Gastroesophageal sphincter (tissue), 3 donors: ENCODE data around the gene CCDC169.

Source experiments
- POLR2A ChIP-seq, 2 donors: fragments of 450-650 bp; IDR thresholded peaks; one replicate each; pipeline ENCODE4 v1.6.1; 2017; ENCODE audit warnings: antibody characterized with exemption in 2 of 2, mild to moderate bottlenecking in 2 of 2, moderate library complexity in 1 of 2
- POLR2AphosphoS5 ChIP-seq: sonication (generic); formaldehyde crosslinking; IDR thresholded peaks from one replicate; pipeline ENCODE4 v1.6.1; 2017; ENCODE audit warnings: antibody characterized with exemption
- TF ChIP-seq, protein P1 (sequence below), 4 experiments: fragments of 200-600 bp in 2 of 4; fragments of 450-650 bp in 2 of 4; sonication (generic) in 1 of 4; IDR thresholded peaks; one replicate each; pipeline ENCODE4 v1.5.1; 2017 to 2019; ENCODE audit warnings: antibody characterized with exemption in 4 of 4, mild to moderate bottlenecking in 2 of 4, moderate library complexity in 2 of 4

DNA sequence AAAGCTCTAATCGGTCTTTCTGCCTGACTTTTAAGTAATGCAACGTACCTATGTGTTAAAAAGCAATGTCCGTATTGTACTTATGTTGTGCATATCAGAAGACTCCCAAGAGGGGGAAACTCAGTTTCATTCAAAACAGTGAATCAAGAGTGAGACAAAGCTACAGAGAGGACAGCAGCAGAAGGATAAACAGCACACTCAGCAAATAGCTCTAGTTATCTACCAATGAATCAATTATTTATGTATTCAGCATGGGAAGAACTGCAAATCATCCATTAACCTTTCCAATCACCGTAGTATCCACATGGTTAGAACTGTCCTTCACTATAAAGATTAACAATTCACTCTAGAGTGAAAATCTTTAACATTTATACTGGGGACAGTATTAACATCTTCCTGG, 46.6 kb downstream of the CCDC169 start:
- TF ChIP-seq, protein P1, sequence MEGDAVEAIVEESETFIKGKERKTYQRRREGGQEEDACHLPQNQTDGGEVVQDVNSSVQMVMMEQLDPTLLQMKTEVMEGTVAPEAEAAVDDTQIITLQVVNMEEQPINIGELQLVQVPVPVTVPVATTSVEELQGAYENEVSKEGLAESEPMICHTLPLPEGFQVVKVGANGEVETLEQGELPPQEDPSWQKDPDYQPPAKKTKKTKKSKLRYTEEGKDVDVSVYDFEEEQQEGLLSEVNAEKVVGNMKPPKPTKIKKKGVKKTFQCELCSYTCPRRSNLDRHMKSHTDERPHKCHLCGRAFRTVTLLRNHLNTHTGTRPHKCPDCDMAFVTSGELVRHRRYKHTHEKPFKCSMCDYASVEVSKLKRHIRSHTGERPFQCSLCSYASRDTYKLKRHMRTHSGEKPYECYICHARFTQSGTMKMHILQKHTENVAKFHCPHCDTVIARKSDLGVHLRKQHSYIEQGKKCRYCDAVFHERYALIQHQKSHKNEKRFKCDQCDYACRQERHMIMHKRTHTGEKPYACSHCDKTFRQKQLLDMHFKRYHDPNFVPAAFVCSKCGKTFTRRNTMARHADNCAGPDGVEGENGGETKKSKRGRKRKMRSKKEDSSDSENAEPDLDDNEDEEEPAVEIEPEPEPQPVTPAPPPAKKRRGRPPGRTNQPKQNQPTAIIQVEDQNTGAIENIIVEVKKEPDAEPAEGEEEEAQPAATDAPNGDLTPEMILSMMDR (IDR thresholded peaks at IDR 0.05): no peak
- TF ChIP-seq POLR2AphosphoS5 (no peak), POLR2A (IDR thresholded peaks at IDR 0.05) (no peak)
